ENCODE data around the gene TPSB2.
A peak's percentile ranks its signal among the peaks of the same experiment; 100 is the strongest.
"Not testable (repeated sequence)": the region's sequence is repeated elsewhere in the genome, so short reads cannot be mapped to it uniquely, and the experiment has no call there.

The TPSB2 gene

DNA sequence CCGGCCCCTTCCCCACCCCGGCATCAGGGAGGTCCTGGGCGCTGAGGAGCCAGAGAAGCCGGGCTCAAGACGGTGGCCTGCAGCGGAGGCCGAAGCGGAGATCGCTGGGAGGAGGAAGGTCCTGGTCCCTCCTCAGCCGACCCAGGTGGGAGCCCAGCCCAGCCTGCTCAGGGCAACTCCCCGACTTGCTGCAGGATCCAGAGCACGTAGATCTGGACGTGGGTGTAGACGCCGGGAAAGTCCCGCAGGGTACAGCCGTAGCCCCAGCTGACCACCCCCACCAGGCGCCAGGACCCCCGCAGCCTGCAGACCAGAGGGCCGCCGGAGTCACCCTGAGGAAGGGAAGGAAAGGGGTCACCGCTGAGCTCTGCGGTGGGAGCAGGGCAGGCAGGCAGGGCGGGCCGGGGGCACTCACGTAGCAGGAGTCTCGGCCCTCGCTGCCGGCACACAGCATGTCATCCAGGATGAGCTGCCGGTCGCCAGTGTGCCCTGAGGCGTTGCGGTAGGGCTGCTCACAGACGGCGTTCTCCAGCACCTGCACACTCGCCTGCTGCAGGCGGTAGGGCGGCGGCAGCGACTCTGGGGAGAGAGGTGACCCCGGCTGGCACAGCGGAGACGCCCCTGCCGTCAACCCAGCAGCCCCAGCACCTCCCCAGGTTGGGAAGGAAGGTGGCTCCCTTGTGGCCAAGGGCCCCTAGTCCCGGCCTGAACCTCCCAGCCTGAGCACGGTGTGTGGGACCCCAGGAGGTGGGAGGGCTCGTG, 31.3 kb upstream of the TPSB2 start:
- DNase-seq, result peak; percentile 87

DNA sequence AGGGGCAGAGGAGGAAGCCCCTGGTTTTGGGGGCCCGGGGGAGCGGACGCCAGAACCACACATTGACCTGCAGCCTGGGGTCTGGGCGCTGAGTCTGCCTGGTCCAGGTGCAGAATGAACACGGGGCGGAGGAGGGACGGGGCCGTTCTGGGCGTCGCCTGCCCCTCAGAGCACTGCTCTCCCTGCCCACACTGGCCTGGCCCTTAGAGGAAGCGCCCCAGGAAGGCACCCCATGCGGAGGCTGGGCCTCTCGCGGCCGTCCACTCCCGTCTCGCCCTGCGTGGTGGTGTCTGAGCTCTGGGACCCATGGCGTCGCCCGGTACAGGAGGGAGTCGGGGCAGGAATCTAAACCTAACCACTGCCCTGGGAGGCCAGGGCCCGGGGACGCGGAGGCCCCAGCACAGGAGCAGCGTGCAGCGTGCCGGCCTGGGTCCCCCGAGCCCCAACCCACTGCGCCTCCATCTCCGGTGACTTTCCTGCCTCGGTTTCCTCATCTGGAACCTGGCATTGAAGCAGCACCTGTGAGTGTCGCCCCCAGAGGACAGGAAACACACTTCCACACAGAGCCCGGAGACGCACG, 30.2 kb upstream of the TPSB2 start:
- DNase-seq, result no peak

DNA sequence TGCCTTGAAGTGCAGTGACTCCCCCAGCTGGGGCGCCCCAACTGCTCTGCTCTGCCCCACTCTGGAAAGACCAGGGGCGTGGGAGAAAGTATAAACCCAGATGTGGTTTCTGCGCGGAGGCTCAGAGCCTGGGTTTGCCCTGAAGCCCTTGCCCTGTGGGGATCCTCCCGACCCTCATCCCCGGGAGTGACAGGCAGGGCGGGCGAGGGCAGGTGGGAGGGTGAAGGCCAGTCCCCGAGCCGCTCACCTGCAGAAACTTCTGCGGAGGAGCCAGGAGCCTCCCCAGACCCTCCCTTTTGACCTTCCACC, 29.7 kb upstream of the TPSB2 start:
- DNase-seq, result no peak

DNA sequence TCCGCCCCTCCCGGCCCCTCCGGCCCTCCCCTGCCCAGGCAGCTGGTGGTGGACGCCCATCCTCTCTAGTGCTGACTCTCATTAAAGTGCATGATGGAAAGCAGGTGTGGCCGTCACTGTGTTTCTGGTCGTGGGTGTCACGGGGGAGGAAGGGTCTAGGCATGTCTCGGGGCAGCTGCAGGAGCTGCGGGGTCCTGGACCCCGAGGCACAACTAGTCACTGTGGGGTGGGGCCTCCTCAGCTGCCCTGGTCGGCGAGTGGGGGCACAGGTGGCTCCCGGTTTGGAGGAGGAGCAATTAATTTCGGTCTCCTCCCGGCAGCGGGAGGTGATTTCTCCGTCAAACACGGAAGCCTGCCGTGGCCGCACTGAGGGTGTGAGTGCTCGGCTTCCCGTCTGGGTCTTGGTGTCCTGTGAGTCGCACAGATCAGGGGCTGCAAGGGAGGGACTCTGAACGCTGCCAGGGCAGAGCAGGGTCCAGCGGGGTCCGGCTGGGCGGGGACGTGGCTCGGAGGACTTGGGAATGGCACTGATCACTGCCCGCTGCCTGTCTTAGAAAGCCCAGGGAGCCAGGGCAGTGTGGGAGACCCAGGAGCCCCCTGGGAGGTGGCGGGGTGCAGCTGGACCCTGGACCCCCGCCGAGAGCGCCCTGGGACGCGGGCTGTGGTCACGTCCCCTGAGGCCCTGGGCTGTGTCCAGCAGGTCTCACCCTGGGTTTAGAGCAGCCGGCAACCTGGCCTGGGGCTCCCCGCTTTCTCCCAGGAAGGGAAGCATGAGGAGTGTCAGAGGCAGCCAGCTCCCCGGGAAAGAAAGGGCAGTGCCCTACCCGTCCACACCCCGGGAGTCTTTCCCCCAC, 29.1 kb upstream of the TPSB2 start:
- DNase-seq, result peak; percentile 20

DNA sequence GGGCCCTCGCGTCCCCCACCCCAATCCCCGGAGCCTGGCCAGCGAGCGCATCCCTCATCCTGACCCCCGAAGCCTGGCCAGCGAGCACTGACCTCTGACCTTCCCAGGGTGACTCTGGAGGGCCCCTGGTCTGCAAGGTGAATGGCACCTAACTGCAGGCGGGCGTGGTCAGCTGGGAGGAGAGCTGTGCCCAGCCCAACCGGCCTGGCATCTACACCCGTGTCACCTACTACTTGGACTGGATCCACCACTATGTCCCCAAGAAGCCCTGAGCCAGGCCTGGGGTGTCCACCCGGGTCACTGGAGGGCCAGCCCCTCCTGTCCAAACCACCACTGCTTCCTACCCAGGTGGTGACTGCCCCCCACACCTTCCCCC, 28.2 kb upstream of the TPSB2 start:
- DNase-seq, result peak; percentile 15

DNA sequence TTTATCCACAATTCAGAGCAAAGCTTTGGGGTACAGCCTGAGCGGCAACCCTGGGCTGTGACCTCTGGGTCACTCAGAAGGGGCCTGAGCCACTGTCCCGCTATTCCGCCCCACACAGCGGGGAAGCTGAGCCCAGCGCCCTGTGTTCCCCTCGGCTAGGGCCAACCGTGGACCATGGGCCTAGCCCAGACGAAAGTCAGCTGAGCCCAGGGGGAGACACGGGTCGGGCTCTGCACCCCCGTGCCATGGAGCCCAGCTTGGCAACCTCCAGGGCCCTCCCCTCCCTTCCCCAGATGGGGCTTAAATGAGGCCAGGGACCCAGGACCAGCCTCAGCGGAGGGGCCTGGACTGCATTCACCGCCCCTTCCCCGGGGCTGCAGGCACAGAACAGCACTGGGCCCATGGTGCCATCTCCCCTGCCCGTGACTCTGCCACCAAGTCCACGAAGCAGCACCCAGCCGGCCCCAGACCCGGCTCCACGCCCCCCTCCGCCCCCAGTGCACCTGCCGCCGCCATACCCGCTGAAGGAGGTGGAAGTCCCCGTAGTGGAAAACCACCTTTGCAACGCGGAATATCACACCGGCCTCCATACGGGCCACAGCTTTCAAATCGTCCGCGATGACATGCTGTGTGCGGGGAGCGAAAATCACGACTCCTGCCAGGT, 27.7 kb upstream of the TPSB2 start:
- no peak for DNase-seq

DNA sequence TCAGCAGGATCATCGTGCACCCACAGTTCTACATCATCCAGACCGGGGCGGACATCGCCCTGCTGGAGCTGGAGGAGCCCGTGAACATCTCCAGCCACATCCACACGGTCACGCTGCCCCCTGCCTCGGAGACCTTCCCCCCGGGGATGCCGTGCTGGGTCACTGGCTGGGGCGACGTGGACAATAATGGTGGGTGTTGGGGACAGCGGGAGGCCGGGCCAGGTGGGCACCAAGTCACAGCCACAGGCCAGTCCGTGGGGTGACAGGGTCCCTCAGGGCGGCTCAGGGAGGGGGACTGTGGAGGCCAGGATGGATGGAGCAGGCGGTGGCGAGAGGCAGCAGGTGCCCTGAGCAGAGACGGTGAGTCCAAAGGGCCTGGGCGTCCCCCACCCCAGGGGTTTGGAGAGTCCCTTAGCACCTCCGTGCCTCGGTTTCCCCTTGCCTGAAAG, 26.9 kb upstream of the TPSB2 start:
- no peak for DNase-seq

DNA sequence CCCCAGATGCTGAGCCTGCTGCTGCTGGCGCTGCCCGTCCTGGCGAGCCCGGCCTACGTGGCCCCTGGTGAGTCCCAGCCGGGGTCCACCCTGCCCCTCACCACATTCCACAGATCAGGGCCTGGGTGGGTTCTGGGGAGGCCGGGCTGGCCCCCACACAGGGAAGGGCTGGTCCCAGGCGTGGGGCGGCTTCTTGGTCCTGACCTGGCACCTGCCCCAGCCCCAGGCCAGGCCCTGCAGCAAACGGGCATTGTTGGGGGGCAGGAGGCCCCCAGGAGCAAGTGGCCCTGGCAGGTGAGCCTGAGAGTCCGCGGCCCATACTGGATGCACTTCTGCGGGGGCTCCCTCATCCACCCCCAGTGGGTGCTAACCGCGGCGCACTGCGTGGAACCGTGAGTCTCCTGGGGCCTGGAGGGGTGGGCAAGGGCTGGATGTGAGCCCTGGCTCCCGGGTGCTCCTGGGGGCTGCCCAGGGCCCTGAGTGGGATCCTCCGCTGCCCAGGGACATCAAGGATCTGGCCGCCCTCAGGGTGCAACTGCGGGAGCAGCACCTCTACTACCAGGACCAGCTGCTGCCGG, 26.4 kb upstream of the TPSB2 start:
- not testable (repeated sequence) for DNase-seq

DNA sequence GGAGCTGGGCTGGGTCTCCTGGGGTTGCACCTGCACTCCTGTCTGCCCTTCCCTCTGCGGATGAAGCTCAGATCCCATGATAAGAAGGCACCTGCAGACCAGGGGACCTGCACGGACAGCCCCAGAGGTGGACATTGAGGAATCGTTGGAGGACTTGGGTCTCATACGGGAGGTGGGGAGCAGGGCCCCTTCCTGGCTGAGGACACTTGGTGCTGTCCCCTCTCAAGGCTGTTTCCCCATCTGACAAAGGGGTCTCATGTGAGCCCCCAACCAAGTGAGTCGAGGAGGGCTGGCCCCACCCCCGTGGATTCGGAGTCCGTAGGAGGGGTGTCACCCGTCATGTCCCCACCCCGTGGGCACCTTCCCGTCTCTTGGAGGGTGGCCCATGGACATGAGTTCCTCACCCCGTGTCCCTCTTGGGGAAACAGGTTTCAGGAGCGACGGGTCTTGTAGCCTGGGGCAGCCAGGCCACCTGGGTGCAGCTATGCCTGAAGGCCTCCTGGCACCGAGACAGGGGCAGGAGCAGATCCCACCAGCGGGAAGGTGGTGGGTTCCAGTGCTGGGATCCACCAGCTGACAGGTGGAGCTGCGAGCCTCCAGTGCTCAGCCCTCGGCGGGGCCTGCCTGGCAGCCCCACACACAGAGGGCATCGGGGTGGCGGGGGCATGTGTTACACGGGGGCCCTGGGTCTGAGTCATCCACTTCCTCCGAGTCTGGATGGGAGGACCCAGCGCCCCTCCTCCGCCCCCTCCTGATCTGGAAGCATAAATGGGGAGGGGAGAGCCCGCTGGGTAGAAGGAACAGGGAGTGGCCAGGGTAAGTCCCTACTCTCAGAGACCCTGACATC, 25.5 kb upstream of the TPSB2 start, which contains the start of gene TPSD1:
TPSD1 (plus strand) TSS at position 794 of the 847 bp plus-strand sequence. CDS start 212 bp downstream, outside the sequence.
- not testable (repeated sequence) for DNase-seq

DNA sequence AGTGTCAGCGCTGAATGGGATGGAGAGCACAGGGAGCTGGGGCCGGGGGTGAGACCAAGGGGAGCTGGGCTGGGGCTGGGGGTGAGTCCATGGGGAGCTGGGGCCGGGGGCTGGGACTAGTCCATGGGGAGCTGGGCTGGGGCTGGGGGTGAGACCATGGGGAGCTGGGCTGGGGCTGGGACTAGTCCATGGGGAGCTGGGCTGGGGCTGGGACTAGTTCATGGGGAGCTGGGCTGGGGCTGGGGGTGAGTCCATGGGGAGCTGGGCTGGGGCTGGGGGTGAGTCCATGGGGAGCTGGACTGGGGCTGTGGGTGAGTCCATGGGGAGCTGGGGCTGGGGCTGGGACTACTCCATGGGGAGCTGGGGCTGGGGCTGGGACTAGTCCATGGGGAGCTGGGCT, 24.8 kb upstream of the TPSB2 start:
- not testable (repeated sequence) for DNase-seq

DNA sequence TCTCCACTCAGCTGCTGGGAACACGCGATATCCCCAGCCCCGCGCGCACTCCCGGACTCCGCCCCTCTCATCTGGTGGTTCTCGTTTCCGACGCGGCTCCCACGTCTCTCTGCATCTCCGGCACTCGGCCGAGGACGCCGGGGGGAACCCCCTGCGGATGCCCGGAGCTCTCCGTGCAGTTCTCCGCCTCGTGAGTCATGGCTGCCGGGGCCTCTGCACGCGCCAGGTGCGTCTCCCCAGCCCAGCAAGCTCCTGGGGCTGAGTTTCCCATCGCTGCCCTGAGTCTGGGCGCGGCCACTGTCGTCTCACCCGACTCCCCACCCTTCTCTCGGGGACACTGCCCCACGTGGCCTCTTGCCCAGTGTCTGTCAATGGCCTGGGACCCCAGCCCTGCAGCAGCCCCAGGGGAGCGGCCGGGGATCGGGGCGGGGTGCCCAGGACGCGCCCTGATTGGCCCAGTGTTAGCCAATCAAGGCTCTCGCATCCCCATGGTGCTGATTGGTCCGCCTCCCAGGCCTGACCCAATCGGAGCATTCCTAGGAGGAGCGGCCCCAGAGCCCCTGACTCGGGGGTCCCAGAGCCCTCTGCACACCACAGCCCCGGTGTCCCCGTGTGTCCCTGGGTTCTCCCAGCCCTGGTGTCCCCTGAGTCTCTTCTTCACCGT, 23.8 kb upstream of the TPSB2 start:
- DNase-seq, result not testable (repeated sequence)

DNA sequence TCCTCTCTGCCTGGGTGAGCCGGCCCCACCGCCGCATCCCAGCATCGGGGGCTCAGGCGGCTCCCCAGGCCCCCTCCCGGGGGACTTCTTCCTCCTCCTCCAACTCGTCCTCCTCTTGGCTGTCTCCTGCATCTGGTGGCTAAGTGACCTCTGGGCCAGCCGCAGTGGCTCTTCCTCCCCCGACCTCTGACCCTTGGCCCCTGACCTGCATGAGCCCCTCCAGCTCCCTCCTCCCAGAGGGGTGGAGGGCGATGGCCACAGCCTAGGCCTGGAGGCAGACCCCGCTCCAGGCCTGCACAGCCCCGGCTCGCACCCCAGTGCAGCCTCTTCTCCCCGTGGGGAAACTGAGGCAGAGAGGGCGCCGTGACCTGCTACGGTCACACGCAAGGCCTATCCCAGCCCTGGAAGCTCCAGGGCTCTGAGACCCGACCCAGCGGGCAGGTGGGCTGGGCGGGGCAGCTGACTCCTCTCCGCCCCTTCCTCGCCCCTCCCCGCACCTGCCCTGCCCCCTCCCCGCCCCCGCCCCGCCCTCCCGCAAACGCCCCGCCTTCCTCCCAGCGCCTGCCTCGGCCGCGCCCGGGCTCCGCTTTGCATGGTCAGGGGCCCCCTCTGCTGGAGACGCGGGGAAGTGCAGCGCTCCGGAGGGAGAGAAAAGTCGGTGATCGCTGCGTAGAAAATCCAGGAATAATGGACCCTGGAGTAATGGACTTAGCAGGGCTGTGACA, 19.2 kb upstream of the TPSB2 start:
- not testable (repeated sequence) for DNase-seq

DNA sequence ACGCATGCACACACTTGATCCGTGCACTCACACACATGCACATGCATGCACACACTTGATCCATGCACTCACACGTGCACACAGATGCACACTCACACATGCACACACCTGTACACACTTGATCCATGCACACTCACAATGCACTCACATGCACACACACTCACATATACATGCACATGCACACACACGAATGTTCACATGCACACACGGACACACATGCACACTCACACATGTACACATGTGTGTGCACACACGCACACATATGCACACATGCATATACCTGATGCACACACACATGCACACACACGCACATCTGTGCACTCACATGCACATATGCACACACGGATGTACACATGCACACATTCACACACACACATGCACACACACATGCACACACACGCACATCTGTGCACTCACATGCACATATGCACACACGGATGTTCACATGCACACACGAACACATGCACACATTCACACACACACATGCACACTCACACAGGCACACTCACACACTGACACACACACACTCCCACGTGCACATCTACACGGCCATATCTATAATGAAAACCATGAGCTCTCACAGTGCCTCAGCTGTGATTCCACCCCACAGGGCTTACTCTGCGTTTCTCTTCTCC, 18.0 kb upstream of the TPSB2 start:
- not testable (repeated sequence) for DNase-seq

DNA sequence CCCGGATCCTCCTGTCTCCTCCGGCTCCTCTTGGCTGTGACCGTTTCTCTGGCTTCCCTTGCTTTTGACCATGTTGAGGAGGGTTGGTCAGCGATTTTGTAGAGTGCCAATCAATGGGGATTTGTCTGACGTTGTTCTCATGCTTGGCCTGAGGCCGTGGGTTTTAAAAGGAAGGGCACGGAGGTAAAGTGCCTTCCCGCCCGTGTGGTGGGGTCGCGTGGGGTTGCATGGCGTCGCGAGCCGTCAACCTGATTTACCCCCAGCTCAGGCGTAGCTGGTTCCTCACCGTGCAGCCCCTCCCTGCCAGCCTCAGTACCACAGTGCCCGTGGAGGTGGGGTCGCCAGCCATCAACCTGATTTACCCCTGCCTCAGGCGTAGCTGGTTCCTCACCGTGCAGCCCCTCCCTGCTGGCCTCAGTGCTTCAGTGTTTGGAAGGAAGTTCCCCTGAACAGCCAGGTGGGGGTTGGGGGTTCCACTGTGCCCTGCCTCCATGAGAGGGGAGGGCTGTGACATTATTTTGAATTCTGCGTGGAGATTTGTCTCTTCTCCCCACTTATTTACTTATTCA, 15.6 kb upstream of the TPSB2 start:
- DNase-seq, result no peak

DNA sequence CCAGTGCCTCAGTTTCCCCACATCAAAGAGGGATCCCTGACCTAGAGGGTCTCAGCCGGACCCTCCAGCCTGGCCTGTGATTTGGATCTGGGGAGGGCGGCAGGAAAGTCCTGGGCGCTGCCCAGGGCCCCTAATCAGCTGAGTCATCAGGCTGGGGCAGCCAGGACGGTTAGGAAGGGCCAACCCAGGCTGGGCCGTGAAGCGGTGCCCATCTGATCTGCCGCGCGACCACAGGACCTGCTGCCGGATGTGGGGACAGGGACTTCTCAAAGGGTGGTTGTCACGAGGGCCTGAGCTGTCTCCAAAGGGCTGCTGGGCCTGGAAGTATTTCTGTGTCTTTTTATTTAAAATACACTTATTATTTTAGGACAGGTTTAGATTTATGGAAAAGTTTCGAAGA, 14.9 kb upstream of the TPSB2 start:
- no peak for DNase-seq

DNA sequence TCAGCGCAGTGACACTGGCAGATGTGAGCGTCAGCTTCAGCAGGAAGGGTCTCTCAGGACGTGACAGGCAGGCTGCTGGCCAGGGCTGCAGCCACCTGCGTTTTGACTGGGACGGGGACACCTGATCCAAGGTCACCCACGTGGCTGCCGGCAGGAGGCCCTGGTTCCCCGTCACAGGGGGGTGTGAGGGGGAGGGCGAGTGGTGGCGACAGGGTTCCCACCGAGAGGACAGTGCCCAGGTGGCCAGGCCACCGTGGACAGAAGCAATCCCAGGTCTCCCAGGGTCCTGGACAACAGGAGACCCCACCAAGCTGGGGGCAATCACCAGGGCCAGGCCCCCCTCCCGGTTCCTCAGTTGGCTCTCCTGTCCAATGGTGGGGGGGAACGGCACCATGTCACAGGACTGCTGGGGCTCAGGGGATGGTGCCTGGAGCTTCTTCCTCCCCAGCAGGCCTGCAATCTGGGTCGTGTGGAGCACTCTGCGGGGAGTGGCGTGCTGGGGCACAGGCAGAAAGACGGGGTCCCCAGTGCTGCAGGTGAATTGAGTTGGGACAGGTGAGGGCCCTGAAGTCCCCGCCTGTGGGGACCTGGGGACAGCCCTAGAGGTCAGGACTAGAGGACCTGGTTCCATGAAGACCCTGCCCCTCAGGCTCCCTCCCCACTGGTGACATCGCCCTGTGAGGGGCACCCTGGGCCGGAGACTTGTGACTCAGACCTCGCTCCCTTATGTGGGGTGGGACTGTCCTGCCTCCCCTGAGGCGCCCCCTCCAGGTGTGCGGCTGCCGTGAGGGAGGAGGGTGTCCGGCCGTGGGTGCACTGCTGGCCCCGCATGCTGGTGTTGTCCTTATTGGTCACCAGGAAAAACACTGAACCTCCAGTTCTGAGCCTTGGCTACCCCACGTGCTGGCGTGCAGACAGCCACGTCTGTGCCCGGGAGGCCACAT, 14.2 kb upstream of the TPSB2 start:
- DNase-seq, result peak; percentile 22

DNA sequence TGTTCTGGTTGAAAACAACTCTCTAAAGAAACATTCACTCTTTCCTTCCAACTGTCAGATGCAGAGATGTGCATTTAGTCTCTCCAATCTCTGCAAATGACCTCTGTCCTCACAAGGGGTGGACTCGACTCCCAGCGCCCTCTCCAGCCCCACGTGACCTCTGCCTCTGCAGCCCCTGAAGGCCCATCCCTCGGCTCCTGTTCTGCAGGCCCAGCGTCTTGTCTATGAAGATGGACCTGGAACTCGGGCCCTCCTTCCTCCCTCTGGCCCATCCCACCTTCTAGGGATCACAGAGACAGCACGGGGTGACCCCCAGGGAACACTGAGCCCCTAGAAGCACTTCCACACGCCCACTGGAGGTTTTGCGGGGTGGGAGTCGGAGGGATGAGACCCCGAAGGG, 13.4 kb upstream of the TPSB2 start:
- DNase-seq, result not testable (repeated sequence)

DNA sequence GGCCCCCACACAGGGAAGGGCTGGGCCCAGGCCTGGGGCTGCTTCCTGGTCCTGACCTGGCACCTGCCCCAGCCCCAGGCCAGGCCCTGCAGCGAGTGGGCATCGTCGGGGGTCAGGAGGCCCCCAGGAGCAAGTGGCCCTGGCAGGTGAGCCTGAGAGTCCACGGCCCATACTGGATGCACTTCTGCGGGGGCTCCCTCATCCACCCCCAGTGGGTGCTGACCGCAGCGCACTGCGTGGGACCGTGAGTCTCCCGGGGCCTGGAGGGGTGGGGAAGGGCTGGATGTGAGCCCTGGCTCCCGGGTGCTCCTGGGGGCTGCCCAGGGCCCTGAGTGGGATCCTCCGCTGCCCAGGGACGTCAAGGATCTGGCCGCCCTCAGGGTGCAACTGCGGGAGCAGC, 11.1 kb upstream of the TPSB2 start:
- not testable (repeated sequence) for DNase-seq

DNA sequence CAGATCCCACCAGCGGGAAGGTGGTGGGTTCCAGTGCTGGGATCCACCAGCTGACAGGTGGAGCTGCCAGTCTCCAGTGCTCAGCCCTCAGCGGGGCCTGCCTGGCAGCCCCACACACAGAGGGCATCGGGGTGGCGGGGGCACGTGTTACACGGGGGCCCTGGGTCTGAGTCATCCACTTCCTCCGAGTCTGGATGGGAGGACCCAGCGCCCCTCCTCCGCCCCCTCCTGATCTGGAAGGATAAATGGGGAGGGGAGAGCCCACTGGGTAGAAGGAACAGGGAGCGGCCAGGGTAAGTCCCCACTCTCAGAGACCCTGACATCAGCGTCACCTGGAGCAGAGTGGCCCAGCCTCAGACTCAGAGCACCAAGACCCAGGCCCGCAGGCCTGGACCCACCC, 10.5 kb upstream of the TPSB2 start, which contains the start of gene TPSAB1:
TPSAB1 (plus strand) TSS at position 270 of the 400 bp plus-strand sequence. CDS start 234 bp downstream, outside the sequence.
- not testable (repeated sequence) for DNase-seq

Measured in NCI-H146 (cell line).